ENCODE data around the gene CXXC1. TPM values are rescaled to one million over a fixed set of nuclear protein-coding genes. Genes with fewer than 3 reads are reported as not detected.

Gene CXXC1
- total and polyA plus RNA-seq, 2 of the 8 experiments (the other 6 are each of a cell fraction or from before 2014, with no cell fraction given) = 73.3 to 136 TPM

- TF ChIP-seq, protein P1, sequence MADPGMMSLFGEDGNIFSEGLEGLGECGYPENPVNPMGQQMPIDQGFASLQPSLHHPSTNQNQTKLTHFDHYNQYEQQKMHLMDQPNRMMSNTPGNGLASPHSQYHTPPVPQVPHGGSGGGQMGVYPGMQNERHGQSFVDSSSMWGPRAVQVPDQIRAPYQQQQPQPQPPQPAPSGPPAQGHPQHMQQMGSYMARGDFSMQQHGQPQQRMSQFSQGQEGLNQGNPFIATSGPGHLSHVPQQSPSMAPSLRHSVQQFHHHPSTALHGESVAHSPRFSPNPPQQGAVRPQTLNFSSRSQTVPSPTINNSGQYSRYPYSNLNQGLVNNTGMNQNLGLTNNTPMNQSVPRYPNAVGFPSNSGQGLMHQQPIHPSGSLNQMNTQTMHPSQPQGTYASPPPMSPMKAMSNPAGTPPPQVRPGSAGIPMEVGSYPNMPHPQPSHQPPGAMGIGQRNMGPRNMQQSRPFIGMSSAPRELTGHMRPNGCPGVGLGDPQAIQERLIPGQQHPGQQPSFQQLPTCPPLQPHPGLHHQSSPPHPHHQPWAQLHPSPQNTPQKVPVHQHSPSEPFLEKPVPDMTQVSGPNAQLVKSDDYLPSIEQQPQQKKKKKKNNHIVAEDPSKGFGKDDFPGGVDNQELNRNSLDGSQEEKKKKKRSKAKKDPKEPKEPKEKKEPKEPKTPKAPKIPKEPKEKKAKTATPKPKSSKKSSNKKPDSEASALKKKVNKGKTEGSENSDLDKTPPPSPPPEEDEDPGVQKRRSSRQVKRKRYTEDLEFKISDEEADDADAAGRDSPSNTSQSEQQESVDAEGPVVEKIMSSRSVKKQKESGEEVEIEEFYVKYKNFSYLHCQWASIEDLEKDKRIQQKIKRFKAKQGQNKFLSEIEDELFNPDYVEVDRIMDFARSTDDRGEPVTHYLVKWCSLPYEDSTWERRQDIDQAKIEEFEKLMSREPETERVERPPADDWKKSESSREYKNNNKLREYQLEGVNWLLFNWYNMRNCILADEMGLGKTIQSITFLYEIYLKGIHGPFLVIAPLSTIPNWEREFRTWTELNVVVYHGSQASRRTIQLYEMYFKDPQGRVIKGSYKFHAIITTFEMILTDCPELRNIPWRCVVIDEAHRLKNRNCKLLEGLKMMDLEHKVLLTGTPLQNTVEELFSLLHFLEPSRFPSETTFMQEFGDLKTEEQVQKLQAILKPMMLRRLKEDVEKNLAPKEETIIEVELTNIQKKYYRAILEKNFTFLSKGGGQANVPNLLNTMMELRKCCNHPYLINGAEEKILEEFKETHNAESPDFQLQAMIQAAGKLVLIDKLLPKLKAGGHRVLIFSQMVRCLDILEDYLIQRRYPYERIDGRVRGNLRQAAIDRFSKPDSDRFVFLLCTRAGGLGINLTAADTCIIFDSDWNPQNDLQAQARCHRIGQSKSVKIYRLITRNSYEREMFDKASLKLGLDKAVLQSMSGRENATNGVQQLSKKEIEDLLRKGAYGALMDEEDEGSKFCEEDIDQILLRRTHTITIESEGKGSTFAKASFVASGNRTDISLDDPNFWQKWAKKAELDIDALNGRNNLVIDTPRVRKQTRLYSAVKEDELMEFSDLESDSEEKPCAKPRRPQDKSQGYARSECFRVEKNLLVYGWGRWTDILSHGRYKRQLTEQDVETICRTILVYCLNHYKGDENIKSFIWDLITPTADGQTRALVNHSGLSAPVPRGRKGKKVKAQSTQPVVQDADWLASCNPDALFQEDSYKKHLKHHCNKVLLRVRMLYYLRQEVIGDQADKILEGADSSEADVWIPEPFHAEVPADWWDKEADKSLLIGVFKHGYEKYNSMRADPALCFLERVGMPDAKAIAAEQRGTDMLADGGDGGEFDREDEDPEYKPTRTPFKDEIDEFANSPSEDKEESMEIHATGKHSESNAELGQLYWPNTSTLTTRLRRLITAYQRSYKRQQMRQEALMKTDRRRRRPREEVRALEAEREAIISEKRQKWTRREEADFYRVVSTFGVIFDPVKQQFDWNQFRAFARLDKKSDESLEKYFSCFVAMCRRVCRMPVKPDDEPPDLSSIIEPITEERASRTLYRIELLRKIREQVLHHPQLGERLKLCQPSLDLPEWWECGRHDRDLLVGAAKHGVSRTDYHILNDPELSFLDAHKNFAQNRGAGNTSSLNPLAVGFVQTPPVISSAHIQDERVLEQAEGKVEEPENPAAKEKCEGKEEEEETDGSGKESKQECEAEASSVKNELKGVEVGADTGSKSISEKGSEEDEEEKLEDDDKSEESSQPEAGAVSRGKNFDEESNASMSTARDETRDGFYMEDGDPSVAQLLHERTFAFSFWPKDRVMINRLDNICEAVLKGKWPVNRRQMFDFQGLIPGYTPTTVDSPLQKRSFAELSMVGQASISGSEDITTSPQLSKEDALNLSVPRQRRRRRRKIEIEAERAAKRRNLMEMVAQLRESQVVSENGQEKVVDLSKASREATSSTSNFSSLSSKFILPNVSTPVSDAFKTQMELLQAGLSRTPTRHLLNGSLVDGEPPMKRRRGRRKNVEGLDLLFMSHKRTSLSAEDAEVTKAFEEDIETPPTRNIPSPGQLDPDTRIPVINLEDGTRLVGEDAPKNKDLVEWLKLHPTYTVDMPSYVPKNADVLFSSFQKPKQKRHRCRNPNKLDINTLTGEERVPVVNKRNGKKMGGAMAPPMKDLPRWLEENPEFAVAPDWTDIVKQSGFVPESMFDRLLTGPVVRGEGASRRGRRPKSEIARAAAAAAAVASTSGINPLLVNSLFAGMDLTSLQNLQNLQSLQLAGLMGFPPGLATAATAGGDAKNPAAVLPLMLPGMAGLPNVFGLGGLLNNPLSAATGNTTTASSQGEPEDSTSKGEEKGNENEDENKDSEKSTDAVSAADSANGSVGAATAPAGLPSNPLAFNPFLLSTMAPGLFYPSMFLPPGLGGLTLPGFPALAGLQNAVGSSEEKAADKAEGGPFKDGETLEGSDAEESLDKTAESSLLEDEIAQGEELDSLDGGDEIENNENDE (IDR thresholded peaks at IDR 0.05; ENCODE audit: insufficient replicate concordance, low read length) = no peak
These were observed 12.6 kb downstream of the CXXC1 start (continued) for GRCh38 chr18:50274941-50275340.

Measured in H1 (cell line).